HG02852 (cell line): ENCODE results near the gene NSA2.
"Not testable (repeated sequence)": the region's sequence is repeated elsewhere in the genome, so short reads cannot be mapped to it uniquely, and the experiment has no call there.

Source experiments
- ATAC-seq: cut with Tn5 transposase; IDR thresholded peaks from one replicate; pipeline ENCODE4 v1.9.1; 2021; ENCODE audit warnings: mild to moderate bottlenecking, moderate library complexity; ENCODE audit not compliant: unreplicated experiment

The NSA2 gene

GRCh38 chr5:74766849-74767578 is at the start of gene NSA2, which contains the start of gene GFM2:
Gene NSA2, plus strand, starts transcription at chr5:74767249. Its CDS starts 112 bp downstream, at chr5:74767361.
Gene GFM2, minus strand, starts transcription at chr5:74767117. Its CDS starts 3,375 bp downstream, at chr5:74763742.
- ATAC-seq = peak; percentile 92

- ATAC-seq = no peak
These were observed 49.5 kb upstream of the NSA2 start for GRCh38 chr5:74717596-74717995.

GRCh38 chr5:74722271-74722670 is 44.8 kb upstream of the NSA2 start:
- no peak for ATAC-seq

GRCh38 chr5:74725331-74725730 is 41.7 kb upstream of the NSA2 start:
- no peak for ATAC-seq

- no peak for ATAC-seq
These were observed 30.3 kb upstream of the NSA2 start for GRCh38 chr5:74736759-74737158.

GRCh38 chr5:74738406-74738805 is 28.6 kb upstream of the NSA2 start:
- ATAC-seq = no peak

GRCh38 chr5:74748742-74749141 is 18.3 kb upstream of the NSA2 start:
- not testable (repeated sequence) for ATAC-seq

- no peak for ATAC-seq
These were observed 5.8 kb upstream of the NSA2 start for GRCh38 chr5:74761241-74761640.

- no peak for ATAC-seq
These were observed 4.5 kb upstream of the NSA2 start for GRCh38 chr5:74762599-74762998.

- ATAC-seq = no peak
These were observed 3.5 kb upstream of the NSA2 start for GRCh38 chr5:74763504-74763903.

- no peak for ATAC-seq
These were observed 1.8 kb upstream of the NSA2 start for GRCh38 chr5:74765201-74765600.

GRCh38 chr5:74765929-74766328 is 1.1 kb upstream of the NSA2 start:
- no peak for ATAC-seq

- peak; percentile 45 for ATAC-seq
These were observed 616 bp upstream of the NSA2 start for GRCh38 chr5:74766418-74766848.

GRCh38 chr5:74767579-74767913 is 497 bp downstream of the NSA2 start:
- ATAC-seq = peak; percentile 28

- ATAC-seq = no peak
These were observed 5.3 kb downstream of the NSA2 start for GRCh38 chr5:74772359-74772758.

- ATAC-seq = no peak
These were observed 11.6 kb downstream of the NSA2 start for GRCh38 chr5:74778609-74779008.

GRCh38 chr5:74786851-74787250 is 19.8 kb downstream of the NSA2 start:
- ATAC-seq = no peak

- no peak for ATAC-seq
These were observed 20.4 kb downstream of the NSA2 start for GRCh38 chr5:74787424-74787823.

- ATAC-seq = not testable (repeated sequence)
These were observed 24.6 kb downstream of the NSA2 start for GRCh38 chr5:74791669-74792068.

GRCh38 chr5:74798977-74799911 is 32.2 kb downstream of the NSA2 start:
- no peak for ATAC-seq

GRCh38 chr5:74801197-74801596 is 34.1 kb downstream of the NSA2 start:
- no peak for ATAC-seq

GRCh38 chr5:74801941-74802340 is 34.9 kb downstream of the NSA2 start:
- ATAC-seq = no peak
